DMS114 treated with DMSO at 0.1 percent for 48 hours (cell line): ENCODE measurements around the gene POC1A.

ENCODE experiments used
- DNase-seq: peaks from one replicate; lab custom pipeline; 2025; ENCODE audit not compliant: unreplicated experiment; lab: John Stamatoyannopoulos, UW

The POC1A gene

DNA sequence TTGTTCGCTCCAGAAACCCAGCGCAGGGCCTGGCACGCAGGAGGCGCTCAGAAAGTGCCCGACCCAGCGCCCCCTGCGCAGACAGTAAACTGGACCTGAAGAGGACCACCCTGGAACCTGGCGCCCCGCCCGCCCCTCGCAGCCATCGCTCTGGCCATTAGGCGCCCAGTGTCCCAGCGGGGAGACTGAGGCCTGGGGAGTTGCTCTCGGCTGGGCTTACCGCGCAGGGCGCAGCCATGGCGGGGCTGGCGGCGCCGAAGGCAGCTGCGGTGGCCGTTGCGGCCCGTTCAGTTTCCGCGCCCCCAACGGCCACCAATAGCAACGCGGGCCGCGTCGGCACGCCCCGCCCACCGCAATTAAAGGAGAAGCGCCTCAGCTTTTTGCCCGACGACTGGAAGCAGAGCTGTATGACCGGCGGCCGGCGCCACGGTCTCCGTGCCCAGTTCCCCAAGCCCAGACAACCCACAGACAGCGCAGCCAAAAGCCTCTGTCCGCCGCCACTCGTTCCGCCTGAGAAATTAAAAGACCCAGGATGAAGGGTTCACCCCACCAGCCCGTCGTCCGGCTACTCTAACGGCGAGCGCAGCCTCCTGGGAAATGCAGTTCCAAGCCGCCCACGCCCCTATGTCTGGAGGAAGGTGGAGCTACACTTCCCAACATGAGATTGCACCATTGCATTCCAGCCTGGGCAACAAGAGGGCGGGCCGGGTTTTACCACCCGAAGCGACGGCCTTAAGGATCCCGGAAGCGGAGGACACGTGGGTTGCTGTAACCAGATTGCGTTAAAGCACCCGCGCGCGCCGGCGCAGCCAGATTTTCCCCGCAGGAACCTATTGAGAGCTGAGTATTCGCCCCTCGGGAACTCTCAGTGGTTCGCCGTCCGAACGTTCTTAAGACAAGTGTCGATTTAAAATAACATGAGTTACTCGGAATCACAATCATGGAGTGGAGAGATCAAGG is at the start of gene POC1A:
Gene POC1A (minus strand): TSS at position 289 of the 960 bp plus-strand sequence. CDS start 51 bp downstream, at position 238.
- peak; percentile 96 for DNase-seq

- DNase-seq = no peak
These were observed 49.5 kb upstream of the POC1A start for GRCh38 chr3:52203701-52204100.

DNA sequence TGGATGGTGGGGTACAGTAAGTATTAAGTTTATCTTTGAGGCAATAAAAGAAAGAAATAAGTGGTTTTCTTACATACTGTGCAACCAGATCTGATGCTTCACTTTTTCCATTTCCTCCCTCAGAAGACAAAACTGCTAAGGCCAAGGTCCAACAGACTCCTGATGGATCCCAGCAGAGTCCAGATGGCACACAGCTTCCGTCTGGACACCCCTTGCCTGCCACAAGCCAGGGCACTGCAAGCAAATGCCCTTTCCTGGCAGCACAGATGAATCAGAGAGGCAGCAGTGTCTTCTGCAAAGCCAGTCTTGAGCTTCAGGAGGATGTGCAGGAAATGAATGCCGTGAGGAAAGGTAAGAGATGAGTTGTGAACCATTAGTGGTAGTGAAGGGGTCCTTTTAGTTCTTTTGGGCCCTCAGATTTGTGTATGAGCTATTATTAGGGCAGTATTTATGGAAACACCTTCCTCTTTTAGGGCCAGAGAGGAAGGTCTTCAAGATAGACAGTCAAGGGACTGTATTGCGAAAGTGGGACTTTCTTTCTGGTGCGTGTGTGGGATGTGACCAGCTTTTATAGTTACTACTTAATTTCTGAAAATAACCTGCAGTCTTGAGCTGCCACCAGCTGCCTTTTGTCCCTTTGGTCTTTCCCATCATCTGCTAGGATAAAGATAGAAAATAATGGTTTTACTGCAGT is 48.3 kb upstream of the POC1A start:
- no peak for DNase-seq

DNA sequence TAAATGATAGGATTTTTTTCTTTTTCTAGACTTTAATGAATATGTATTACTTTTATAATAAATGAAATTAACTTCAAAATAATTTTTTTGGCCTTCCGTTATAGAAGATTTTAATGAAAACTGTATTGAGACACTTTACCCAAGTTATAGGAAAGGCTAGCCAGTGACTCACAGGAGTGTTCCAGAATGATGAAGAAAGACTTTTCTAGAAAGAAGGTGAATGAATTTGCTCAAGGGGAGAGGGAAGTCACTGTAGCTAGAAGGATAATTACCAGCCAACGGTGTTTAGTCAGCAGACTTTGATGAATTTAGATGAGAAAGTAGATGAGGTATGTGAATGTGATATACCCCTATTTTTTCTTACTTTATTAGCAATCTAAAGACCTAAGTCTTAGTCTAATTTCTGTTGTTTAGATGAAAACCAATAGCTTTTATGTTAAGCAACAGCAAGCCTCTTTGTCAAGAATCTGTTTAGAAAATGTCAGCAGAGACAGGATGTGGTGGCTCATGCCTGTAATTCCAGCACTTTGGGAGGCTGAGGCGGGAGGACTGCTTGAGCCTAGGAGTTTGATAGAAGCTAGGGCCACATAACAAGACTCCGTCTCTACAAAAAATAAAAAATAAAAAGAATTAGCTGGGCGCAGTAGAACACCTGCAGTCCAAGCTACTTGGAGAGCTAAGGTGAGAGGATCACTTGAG is 46.9 kb upstream of the POC1A start:
- DNase-seq = no peak

- no peak for DNase-seq
These were observed 44.7 kb upstream of the POC1A start for GRCh38 chr3:52198643-52199608.

DNA sequence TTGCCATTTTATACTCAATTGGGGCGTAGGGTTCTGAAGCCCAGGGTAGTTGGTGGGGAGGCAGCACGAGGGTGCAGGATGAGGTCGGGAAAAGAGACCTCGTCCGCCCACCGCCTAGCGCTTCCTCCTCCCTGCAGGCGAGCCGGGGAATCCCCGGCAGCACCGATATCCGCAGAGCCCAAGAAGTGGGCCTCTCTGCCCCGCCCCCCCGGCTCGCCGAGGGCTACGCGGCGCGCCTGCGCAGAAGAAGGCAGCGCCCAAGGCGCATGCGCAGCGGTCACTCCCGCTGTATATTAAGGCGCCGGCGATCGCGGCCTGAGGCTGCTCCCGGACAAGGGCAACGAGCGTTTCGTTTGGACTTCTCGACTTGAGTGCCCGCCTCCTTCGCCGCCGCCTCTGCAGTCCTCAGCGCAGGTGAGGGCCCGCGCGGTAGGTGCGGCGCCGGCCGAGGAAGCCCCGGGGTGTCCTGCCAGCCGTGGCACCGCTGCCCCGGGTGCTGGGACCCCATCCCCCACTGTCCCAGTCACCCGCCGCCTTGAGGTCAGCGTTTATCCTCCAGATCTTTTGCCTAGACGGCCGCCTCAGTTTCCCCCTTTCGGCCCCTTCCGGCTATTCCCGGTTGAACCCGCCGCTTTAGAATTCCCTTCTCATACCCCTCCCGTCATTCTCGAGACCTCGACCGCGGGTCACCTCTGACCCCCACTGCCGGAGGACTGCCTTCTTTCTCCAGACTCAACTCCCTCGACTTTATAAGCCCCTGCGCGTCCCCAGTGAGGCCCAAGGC is 43.8 kb upstream of the POC1A start, which contains the start of gene ALAS1:
Gene ALAS1 (plus strand): TSS at position 319 of the 784 bp plus-strand sequence. CDS start 1,082 bp downstream, outside the sequence.
- peak; percentile 71 for DNase-seq

DNA sequence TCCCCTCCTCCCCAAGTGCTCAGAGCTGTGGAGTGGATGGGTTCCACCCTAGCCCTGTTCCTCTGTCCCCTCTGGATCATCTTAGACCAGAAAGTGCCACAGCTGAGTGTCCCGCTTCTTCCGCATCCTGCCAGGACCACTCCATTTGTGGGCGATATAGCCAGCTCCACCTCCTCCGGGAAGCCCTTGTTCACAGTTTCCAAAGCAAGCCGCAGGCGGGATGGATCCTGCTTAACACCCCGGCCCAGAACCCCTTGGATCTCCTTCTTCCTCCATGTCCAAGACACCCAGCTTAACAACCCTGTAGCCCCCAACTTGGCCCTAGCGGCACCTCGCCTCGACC is 43.2 kb upstream of the POC1A start:
- DNase-seq = no peak

DNA sequence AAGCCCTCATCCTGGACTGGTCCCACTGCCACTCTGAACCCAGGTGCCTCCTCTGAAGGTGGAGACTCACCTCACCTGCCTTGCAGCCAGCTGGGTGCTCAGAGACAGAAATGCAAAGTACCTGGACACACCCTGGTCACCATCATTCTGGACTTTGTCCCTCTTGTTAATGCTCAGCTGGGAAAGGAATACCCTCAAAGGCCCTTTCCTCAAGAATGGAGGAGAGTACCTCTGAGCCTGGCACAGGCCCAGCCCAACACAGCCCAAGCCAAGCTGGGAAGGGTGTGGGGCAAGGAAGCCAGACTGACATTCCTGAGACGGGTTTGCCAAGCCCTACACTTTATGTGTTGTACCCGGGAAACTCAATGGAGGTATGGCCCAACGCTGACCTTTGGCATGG is 42.8 kb upstream of the POC1A start:
- DNase-seq = no peak

DNA sequence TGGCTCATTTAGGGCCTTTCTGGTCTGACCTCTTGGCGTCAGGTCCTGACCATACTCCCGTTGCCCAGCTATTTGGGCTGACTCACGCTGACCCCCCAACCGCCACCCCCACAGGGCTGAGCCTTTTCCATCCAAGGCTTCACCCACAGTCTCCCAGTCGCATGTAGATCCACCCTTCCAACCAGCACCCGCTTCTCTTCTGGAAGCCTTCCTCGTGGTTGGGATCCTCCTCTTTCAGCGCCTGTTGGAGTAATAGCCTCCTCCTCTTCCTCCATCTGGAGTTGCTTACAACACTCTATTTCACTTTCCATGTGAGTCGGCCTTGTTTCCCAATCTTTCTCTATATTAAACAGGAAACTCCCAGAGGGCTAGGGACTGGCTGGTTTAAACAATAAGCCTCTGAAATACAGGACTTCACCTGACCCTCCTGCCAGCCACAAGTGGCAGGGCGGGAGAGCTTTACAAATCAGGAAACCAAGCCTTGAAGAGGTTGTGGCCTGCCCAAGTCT is 41.7 kb upstream of the POC1A start:
- no peak for DNase-seq

DNA sequence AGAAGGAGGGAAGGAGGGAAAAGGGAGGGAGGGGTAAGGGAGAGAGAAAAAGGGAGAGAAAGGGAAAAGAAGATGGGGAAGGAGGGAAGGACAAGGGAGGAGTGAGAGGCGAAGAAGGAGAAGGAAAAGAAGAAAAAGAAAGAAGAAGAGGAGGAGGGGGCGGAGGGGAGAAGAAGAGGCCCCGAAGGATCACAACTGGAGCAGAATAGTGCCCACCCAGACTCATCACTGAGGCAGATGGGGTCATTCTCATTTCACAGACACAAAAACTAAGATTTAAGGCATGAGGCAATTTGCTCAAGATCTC is 41.0 kb upstream of the POC1A start:
- DNase-seq = no peak

DNA sequence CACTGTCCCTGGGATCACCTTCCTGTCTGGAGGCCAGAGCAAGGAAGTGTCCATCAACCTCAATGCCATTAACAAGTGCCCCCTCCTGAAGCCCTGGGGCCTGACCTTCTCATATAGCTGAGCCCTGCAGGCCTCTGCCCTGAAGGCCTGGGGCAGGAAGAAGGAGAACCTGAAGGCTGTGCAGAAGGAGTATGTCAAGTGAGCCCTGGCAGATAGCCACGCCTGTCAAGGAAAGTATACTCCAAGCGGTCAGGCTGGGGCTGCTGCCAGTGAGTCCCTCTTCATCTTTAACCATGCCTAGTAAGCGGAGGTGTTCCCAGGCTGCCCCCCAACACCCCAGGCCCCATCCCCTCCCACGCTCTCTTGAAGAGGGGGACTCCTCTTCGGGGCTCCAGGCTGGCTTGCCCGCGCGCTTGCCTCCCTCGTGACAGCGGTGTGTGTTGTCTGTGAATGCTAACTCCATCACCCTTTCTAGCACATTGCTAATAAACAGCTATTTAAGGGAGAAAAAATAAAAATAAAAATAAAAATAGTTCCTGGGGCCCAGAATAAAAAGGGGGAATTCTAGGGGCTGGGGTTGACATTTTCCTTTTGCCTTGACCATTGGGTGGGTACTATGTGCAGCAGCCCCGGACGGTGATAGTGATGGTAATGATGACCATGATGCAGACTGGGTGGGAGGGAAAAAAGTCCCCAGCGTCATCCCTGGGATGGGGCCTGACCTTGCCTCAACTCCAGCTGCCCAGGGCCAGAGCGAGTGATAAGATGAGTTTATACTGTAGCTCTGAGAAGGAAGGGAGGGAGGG is 40.5 kb upstream of the POC1A start:
- no peak for DNase-seq

DNA sequence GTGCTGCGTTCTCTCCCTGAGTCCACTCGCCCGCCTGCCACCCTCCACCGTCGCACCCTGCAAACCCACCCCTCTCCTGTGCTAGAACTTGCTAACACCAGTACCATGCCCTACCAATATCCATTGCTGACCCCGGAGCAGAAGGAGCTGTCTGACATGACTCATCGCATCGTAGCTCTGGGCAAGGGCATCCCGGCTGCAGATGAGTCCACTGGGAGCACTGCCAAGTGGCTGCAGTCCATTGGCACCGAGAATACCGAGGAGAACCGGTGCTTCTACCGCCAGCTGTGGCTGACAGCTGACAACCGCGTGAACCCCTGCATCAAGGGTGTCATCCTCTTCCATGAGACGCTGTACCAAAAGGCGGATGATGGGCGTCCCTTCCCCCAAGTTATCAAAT is 38.8 kb upstream of the POC1A start:
- DNase-seq = no peak

DNA sequence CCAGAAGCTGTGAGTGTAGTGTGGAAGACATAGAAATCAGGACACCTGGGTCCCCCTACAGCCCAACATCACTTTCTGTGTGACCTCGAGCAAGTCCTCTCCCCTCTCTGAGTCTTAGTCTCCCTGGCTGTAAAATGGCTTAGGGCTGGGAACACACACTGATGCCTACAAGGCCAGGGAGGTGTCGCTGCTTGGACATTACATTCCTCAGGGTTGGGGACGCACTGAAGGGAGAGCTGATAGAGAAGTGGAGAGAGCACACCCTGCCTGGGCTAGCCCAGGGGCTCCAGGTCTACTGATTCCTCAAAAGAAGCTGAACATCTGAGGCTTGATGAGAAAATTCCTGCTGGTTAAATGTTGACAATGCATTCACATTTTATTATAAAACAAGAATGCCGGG is 37.4 kb upstream of the POC1A start:
- no peak for DNase-seq

DNA sequence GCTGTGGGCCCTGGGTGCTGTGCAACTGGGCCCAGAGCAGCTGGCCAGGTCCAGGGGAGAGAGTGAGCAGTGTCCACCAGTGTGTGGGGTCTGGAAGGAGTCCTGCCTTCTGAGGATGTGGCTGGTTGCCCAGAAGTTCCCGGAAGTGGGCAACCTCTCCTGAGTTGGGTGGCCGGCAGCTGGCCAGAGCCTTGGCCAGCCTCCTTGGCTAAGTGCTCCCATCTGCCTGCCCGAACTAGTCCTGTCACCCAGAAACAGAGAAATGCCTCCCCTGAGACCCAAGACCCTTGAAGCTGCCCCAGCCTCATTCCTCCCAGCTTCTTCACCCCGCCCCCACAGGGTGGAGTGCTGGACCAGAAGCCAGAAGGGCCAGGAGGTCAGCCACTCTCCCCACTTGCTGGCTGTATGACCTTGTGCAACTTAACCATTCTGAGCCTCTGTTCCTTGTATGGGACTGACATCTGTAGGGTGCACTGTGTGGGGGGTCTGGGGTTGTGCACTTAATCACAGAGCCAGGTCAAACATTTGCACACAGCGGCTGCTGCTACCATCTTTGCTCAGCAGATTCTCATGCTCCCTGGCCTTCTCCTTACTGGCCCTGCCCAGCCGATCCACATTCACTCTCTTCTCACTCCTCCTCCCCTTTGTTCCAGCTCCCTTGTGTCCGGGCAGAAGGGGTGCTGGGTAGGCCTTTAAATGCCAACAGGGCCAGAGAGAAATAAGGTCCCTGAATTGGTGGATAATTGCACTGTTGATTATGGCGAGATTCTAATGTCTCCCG is 36.3 kb upstream of the POC1A start:
- DNase-seq = no peak

DNA sequence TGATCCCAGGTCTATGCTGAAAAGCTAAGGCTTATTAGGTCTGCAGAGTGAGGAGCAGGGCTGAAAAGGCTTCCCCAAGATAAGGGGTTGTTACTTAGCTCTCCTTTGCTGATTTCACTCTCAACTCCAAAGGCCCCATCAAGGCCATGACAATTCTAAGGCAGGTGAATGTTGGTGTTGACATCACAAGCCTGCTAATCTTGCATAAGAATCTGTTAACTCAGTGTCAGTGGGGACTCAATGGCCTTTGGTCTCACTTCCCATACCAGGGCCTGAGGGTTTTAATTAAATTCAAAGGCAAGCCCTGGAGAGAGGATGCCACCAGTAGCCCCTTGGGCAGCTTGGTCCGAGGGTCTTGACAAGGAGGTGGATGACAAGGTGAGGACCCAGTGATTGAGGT is 34.3 kb upstream of the POC1A start:
- DNase-seq = no peak

- no peak for DNase-seq
These were observed 32.5 kb upstream of the POC1A start for GRCh38 chr3:52186729-52187128.

DNA sequence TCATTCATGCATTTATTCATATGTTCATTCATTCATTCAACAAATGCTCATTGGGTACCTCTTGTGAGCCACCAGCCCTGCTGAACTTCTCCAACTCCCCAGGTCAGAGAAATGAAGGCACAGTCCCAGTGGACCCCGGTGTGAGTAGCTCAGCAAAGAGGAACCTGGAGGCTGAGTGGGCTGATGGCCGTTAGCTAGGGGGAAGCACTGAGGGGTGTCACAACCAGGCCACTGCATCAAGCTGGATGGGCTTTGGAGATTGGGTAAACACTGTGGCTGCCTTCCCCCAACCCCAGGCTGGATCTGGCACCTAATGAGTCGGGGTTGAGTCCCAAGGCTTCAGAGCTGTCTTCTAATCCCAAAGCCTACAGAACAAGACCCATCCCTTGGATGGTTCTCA is 31.6 kb upstream of the POC1A start:
- no peak for DNase-seq

DNA sequence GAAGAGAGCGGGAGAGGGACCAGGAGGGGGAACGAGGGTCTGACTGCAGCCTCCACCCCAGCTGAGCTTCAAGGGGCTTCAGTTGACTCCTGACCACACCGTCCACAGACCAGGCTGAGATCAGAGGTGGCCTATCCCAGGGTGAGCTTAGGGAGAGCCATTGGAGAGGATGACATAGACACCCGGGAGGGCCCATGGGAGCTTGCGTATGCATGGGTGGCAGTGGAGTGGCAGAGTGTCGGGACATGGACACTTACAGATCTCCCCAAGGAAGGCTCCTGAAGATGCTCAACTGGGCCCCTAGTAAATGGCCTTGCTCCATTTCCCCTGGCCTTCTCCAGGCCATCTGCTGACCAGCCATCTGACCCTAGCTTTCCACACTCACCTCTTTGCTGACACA is 31.1 kb upstream of the POC1A start:
- DNase-seq = no peak
